Renal pelvis (tissue), 4 donors: ENCODE data around the gene ITPRIPL2. TPM values are rescaled to one million over a fixed set of nuclear protein-coding genes. Genes with fewer than 3 reads are reported as not detected.
A peak's percentile ranks its signal among the peaks of the same experiment; 100 is the strongest.

ENCODE experiments used
- DNase-seq: peaks from one replicate; pipeline ENCODE4 v3.0.0-alpha.2; 2013
- polyA plus RNA-seq, 3 donors: library from polyadenylated mRNA; unstranded; fragments of 120-200 nt; gene quantifications; one replicate each; pipeline ENCODE4 v1.2.1, GENCODE V29; 2013; ENCODE audit not compliant: insufficient read length in 3 of 3

ITPRIPL2 gene
- polyA plus RNA-seq, 3 donors: 15.6 to 18.1 (median 16.9) TPM

DNA sequence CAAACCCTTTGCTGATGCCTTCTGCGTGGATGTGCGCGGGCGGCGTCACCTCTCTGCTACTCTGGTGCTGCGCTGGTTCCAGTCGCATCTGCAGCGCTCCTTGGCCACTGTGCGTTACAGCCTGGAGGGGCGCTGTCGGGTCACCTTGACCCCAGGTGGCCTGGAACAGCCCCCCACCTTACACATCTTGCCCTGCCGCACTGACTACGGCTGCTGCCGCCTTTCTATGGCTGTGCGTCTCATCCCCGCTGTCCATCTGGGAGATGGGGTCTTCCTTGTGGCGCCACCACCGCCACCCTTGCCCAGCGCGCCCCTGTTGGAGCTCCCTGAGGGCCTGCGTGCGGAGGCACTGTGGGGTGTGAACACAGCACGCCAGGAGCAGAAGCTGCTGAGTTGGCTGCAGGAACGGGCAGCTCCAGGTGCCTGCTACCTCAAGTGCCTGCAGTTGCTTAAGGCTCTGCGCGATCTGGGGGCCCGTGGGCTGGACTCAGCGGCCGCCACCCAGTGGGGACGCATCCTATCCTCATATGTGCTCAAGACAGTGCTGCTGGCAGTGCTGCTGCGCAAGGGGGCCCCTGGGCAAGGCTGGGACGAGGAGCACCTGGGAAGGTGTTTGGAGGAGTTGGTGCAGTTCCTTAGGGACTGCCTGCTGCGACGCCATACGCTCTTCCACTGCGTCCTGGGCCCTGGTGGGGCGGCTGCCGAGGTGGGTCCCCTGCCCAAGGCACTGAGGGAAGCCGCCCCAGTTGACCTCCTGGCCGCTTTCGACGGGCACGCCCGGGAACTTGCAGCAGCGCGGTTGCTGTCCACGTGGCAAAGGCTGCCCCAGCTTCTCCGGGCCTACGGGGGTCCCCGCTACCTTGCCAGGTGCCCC lies 1.6 kb downstream of the ITPRIPL2 start:
- no peak for DNase-seq

DNA sequence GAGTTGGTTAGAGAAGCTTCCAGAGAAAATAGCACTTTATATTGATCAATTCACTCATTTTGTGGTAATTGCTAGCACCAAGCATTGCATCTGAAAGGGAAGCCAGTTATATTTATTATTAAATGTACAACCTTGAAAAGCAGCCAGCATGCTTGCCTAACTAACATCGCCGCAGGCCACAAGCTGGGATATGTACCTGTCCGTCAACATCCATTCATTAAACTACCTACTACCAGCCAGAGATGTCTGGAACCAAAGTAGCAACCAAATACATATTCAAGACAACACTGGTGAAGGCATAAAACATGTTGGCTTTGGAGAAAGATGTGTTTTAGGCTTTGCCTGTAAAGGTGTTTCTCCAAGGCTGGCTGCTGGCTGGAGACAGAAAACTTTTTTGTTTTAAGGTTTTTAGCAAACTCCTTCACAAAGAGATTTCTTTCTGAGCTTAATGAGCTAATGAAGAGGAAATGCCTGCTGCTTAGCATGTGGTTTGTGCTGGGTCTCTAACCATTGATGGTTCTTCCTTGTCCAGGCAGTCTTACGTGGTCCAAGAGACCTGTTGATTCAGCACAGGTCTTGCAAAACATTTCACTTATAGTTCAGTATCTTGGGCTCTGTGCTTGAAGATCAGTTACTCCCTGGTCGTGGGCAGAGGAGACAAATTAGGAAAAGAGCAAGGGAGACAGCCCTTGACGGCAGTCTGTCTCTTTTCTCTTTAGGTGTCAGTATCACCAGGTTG lies 3.1 kb downstream of the ITPRIPL2 start:
- DNase-seq: no peak

DNA sequence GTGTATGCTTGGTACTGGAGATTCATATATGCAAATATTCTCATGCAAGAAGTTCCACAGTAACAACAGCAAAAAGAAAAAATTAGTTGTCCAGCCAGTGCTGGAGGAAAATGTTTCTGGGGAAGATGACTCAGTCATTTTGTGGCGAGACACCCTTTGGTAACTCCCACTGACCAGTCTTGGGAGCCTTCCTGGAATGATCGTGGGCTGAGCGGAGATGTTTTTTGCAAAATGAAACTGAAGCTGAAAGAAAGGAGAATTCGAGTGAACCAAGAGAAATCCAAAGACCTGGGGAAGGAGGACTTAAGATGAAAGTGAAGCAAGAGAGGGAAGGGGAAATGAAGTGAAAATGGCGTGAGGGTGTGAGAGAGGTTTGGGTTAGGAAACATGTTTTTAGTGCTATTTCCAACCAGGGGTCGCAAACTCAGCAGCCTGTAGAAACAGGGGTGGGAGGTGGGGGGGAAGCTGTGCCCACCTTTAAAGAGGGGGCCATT lies 5.2 kb downstream of the ITPRIPL2 start:
- DNase-seq: no peak

DNA sequence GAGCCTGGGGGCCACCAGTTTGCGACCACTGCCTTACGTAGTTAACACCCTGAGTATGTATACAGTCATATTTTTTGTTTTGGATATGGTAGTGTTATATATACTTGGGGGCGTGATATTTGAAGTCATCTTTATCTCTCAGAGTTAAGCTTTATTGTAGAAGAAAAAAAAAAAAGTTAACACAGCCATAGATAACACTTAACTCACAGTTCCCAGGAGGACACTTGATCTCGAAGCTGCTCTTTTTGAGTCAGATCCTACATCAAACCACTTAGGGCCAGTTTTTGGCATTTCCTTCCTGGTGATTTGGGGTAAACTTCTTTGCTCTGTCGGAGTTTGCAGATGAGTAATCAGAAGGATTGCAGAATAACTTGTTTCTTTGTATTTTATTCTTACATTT lies 5.8 kb downstream of the ITPRIPL2 start:
- no peak for DNase-seq

DNA sequence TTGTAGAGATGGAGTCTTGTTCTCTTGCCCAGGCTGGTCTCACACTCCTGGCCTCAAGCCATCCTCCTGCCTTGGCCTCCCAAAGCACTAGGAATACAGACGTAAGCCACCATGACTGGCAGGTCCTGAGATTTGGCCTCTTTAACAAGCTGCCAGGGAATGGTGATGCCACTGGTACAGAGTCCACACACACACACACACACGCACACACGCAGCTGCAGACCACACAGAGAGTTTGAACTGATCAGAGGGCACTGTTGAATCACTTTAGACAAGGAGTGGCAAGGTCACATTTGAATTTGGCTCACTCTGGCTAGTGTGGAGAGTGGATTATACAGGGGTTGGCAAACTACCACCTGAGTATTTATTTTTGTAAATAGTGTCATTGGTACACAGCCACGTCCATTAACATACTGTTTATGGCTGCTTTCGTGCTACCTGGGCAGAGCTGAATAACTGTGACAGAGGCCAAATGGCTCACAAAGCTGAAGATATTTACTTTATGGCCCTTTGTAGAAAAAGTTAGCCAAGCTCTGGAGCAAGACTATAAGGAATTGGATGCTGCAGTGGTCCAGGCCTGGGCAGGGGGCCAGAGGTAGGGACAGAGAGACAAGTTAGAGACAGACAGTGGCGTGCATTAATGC lies 9.9 kb downstream of the ITPRIPL2 start:
- no peak for DNase-seq

DNA sequence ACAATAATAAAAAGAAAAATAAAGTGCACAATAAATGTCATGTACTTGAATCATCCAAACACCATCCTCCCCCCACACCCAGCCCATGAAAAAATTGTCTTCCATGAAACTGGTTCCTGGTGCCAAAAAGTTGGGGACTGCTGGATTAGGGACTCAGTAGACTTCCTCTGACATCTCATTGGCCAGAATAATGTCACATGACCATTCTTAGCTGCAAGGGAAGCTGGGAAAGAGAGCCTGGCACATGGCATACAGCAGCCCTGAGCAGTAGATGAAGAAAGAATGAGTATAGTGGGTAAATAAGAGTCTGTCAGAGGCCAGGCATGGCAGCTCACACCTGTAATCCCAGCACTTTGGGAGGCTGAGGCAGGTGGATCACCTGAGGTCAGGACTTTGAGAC lies 12.5 kb downstream of the ITPRIPL2 start:
- no peak for DNase-seq

DNA sequence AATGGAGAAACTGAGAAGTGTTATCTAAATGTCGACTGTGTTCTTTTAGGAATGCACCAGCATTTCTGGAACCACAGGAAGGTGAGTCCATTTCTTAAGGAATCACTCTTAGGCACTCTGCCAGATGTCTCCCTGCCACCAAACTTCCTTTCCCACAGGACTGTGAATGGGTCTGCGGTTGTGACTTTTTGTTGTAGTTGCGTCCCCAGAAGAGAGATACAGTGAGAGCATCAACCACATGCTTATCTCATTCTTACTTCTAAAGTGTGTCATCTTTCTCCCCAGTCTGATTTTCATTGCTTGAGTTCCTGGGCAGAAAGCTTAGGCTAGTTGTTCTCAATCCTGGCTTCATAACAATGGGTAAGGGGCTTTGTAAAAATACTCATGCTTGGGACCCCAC lies 13.4 kb downstream of the ITPRIPL2 start:
- no peak for DNase-seq

DNA sequence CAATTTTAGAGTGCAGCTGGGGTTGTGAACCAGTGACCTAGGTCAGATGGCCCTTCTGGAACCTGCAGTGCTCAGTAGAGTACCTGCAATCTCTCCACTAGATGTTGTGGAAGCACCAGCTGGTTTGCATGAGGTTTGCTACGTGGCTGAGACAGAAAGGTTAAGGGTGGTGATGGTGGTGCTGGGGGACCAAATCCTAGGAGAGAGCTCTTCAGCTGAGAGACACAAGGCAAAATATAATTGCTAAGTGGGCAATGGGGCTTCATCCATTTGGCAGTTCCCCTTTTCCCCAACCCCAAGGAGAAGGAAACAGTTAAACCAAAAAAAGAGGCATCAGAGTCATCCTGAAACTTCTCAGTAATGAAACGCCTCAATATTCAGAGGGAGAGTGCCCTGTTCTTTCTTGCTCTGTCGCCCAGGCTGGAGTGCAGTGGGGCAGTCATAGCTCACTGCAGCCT lies 13.9 kb downstream of the ITPRIPL2 start:
- DNase-seq: no peak

DNA sequence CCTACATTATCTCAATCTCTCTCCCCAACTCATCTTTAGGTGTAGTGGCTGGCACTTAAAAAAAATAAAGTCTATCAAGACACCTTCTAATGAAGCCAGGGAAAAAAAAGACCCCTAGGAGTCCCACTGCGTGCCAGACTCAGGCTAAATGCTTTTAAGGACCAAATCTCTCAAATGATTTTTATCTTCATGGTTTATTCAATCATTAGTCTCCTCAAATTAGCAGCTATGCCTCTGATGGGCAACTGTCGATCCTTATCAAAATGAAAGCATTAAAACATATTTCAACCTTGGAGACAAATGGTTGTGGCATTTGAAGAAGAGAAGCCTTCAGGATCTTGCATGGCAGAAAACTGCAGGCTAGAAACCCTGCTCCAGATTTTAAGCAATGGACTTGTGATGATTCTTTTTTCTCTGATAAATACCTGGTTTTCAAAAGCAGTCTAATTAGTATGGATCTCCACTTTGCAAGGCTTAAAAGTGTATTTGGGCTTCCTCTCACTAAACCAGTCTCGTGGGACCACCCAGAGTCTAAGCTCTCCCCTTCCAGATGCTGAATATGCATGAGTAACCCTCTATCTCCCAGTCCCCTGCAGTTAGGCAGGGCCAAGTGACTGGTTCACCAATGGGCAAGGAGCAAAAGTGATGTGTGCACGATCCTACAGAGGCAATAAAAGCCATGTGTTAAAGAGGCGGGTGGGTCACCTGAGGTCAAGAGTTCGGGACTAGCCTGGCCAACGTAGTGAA lies 14.9 kb downstream of the ITPRIPL2 start:
- DNase-seq: no peak

DNA sequence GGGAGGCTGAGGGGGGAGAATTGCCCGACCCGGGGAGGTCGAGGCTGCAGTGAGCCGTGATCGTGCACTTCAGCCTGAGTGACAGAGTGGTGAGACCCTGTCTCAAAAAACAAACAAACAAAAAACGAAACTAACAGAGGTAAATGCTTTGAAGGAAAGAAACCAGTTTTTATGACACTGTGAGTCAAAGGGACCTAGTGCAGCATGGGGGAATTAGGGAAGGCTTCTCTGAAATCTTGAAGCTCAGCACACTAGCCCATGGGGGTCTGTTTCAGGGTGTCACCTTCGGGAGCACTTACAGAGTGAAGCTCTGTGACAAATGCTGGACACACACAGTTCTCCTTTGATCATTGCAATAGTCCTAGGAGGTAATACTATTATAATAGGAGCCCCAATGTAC lies 16.6 kb downstream of the ITPRIPL2 start:
- no peak for DNase-seq

DNA sequence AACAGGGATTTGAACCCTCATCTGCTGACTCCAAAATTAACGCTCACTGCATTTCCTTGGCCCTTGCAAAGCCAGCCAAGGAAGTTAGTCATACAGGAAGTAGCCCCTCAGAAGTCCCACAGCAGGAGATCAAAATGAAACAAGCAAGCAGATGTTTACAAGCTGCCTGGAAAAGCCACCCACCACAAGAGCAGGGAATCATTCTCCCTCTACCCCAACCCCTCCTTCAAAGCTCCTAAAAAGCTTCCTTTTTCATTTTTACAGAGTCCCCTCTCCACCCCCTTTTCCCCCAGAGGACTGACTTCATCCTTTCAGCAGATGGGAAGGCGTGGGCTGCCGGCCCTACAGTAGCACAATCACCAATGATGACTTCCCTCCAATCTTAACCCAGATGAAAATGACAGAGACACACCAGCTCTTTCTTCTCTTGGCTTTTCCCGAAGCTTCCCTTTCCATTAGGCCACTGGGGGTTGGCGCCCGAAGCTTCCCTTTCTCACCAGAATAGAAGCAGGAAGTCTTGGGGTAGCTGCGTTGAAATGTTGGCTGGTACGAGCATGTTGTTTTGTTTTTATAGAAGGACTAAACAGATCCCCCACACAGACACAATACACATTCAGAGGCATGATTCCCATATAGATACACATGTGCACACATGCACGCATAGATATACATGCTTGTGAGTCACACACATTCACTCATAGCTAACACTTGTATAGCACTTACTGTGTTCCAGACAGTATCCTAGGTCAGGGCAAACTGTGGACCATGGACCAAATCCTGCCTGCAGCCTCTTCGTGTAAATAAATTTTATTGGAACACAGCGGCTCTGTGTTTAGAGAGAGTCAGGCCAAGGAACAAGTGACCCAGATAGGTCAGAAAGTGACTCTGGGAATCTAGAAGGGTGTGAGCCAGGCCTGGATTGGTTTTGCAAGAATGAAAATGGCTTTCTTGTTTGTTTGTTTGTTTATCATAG lies 17.4 kb downstream of the ITPRIPL2 start:
- peak; percentile 62 for DNase-seq

DNA sequence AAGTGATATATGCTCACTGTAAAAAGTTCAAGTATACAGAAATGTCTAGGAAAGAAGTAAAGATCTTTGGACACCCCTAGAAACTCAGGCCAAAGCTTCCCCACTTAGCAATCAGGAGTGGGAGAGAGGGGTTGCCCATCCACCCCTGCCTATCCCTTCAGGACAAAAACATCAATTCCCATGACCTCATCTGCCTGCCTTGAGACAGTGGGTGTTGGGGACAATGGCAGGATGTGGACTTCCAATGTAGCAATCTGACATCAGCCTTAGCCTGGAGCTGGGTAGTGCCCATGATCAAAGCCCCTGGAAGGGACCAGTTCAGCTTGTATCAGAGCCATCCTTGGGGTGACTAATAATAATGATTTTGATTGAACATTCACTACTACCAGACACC lies 18.1 kb downstream of the ITPRIPL2 start:
- no peak for DNase-seq

DNA sequence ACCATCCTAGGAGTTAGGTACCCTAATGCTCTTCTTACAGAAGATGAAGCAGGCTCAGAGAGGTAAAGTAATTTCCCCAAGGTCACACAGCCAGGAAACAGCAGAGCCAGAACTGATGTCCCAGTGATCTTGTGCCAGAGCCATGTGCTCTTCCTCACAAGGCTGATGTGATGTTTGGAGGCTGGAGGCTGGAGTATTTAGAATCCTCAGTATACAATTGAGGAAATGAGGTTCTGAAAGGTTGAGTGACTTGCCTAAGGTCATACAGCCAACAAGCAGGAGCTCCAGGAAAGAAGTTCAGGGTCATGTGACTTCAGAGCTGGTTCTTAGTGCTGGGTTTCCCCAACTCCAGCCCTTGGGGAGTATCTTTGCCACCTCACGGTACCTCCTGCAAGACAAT lies 18.5 kb downstream of the ITPRIPL2 start:
- no peak for DNase-seq

DNA sequence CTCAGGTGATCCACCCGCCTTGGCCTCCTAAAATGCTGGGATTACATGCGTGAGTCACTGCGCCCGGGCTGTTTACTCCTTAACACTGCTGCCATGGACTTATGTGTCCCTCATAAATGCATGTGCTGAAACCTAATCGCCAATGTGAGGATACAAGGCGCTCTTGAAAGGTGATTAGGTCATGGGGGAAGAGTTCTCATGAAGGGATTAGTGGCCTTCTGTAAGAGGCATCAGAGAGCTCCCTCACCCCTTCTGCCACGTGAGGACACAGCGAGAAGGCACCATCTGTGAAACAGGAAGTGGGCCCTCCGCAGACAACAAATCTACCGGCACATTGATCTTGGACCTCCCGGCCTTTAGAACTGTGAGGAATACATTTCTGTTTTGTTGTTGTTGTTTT lies 19.1 kb downstream of the ITPRIPL2 start:
- no peak for DNase-seq

DNA sequence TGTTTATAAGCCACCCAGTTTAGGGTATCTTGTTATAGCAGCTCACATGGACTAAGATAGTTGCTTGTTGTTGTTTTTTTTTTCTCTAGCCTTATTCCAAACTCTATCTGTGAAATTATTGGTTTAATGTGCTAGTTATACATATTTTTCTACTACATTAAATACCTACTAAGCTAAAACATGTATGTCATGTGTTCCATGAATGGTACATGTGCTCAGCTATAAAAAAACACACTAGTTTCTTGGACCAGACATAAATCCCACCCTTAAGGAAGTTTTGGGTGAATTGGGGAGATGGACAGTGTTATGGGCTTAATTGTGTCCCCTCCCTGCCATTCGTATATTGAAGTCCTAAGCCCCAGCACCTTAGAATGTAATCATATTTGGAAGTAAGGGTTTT lies 19.8 kb downstream of the ITPRIPL2 start:
- DNase-seq: no peak

DNA sequence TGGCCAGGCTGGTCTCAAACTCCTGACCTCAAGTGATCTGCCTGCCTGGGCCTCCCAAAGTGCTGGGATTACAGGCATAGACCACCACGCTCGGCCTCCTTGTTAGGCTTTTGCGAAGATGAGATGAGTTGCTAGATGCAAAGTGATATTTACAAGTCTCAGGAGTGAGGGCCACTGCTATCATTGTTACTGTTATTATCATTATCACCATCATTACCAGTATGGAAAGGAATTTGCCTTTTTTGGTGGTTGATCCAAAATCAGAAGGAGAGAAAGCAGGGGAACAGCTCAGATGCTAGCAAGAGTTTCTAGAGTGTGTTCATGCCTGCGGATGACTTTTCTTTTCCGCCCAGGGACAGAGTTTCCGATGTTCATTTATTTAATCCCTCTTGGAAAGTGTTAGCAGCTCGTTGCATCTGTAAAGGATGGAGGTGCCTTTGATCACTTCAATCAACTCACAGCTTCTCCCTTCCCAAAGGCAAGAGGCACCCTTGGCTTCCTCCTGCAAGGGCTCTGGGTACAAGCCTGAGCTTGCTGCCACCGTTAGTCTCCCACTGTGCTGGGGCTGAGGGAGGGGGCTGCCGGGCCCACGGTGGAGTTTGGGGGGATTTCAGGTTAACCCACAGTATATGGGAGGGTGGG lies 21.6 kb downstream of the ITPRIPL2 start:
- DNase-seq: no peak

DNA sequence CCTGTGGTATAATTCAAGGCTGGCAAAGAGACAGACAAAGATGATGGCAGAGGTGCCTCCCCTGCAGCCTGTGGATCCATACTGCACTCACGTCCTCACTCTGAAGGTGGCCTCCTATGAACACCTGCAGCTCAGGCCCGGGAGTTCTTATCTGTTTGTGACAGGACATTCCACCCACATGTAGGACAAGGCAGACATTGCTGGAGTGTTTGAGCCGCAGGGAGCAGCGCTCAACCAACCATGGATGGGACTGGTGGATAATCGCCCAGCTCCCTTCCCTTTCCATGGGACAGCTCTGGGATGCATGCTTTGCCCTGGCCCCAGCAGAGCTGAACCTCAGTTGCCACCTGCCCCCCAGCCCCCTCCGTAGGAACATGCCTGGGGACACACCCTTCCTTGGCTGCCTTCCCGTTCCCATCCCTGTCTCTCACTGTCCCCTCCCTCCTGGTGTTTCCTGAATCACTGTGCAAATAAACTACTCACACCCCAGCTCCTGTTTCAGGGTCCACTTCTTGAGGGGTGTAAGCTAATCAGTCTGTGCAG lies 22.2 kb downstream of the ITPRIPL2 start:
- DNase-seq: no peak

DNA sequence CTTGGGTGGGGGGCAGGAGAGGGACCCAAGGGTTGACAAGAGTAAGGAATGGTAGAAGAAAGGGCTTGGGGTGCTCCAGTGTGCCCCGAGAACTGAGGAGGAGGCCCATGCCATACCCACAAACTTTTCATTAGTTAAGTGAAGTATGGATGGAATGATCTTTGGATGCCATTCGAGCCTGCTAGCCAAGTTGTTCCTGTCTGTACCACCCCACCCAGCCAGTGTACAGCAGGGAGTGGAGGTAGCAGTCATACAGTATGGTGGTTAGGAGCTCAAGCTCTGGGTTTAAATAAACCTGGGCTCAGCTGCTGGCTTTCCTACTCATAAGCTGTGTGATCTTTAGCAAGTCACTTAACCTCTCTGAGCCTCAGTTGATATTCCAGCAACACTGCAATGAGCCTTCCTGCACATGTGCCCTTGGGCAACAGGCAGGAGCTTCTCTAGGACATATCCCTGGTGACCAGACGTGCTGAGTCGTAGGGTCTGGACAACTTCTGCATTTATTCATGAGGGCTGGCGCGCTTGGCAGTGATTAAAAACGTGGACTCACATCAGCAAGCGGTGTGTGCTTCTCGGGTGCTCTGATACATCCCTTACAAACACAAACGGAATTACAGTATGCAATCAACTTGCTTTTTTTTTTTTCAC lies 22.9 kb downstream of the ITPRIPL2 start:
- DNase-seq: no peak
